ENCODE measurements around the gene PARP15. TPM values are rescaled to one million over a fixed set of nuclear protein-coding genes. Genes with fewer than 3 reads are reported as not detected.

Gene PARP15
- polyA plus RNA-seq, 1 donor (not counting 4 experiments of a cell fraction or from before 2014, with no cell fraction given), result 0.25 TPM

DNA sequence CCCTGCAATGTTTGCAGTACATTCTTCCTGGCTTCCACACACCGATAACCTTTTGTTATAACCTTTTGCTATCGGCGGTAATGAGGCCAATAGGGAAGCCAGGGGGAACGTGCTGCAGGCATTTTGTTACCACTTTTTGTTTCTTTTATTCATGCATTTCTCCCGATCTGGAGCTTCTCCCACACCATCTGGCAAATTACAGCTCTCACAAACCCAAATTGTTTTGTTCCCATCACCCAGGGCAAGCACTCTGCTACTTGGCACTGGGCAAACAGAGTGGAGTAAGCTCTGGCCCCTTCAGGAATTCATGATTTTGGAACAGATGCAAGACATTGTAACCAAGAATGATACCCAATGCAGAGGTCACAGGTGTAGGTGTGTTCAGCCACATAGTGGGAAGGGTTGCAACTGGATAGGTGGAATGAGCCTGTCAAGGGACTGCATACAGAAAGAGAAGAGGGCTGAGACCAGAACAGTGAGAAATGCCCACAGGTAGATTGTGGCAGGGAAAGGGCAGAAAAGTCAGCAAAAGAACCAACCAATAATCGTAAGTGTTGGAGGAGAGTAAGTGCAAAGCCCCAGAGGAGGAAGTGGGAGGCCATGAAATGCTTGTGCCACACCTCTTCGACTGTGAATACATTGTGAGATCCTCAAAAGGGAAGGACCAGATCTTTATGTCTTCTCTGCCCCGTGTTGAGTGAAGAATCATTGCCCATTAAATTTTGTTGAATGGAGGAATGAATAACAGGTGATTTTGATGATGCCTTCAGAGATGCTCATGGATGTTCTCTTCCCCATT lies 45.8 kb downstream of the PARP15 start:
- Histone ChIP-seq H3K36me3 (ENCODE audit: control insufficient read depth in 2 of 2, extremely low read depth in 1 of 2, insufficient read depth in 2 of 2, low read length in 2 of 2) (no peaks in the 10 kb centered on the region), H3K9ac (ENCODE audit: control insufficient read depth, extremely low read depth, insufficient read depth, low read length) (no peak overlapping the region), H3K9me3 (ENCODE audit: control insufficient read depth, low read depth, low read length) (no peaks in the 10 kb centered on the region), H3K4me2 (ENCODE audit: control insufficient read depth, extremely low read depth, insufficient read depth, low read depth, low read length) (no peak overlapping the region), H4K20me1 (ENCODE audit: control insufficient read depth, extremely low read depth, insufficient read depth, low read length) (no peaks in the 10 kb centered on the region), H3K4me1 (ENCODE audit: control insufficient read depth, extremely low read depth, insufficient read depth, low read length) (peaks cover 12% of the 10 kb centered on the region), H3K4me3 (ENCODE audit: control insufficient read depth in 2 of 3, extremely low read depth in 1 of 3, insufficient read depth in 2 of 3, low read depth in 1 of 3, low read length in 3 of 3) (no peak overlapping the region), H2AFZ (ENCODE audit: control insufficient read depth, low read length) (no peak overlapping the region), H3K27me3 (ENCODE audit: control insufficient read depth, extremely low read depth, insufficient read depth, low read length) (peaks cover 20% of the 10 kb centered on the region), H3K79me2 (ENCODE audit: control insufficient read depth, insufficient read depth, low read length) (no peaks in the 10 kb centered on the region), H3K9me1 (ENCODE audit: control insufficient read depth, extremely low read depth, insufficient read depth, low read length) (no peaks in the 10 kb centered on the region), H3K27ac (ENCODE audit: control insufficient read depth, insufficient read depth, low read length) (no peak overlapping the region)
- no peak for DNase-seq (ENCODE audit: low read depth, low spot score)
- dilution Hi-C loops (cut with MboI; ENCODE audit: extremely low pct_ligation_motif_present, low sequenced_read_pairs), result no loop called here
- TF ChIP-seq EZH2 (IDR thresholded peaks at IDR 0.05; ENCODE audit: low read length), result no peak
- TF ChIP-seq, protein P1, sequence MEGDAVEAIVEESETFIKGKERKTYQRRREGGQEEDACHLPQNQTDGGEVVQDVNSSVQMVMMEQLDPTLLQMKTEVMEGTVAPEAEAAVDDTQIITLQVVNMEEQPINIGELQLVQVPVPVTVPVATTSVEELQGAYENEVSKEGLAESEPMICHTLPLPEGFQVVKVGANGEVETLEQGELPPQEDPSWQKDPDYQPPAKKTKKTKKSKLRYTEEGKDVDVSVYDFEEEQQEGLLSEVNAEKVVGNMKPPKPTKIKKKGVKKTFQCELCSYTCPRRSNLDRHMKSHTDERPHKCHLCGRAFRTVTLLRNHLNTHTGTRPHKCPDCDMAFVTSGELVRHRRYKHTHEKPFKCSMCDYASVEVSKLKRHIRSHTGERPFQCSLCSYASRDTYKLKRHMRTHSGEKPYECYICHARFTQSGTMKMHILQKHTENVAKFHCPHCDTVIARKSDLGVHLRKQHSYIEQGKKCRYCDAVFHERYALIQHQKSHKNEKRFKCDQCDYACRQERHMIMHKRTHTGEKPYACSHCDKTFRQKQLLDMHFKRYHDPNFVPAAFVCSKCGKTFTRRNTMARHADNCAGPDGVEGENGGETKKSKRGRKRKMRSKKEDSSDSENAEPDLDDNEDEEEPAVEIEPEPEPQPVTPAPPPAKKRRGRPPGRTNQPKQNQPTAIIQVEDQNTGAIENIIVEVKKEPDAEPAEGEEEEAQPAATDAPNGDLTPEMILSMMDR (optimal IDR thresholded peaks at IDR 0.05 in 1 of 3, IDR thresholded peaks at IDR 0.05 in 1 of 3, conservative IDR thresholded peaks at IDR 0.05 in 1 of 3; ENCODE audit: extremely low read depth in 1 of 3, insufficient read depth in 2 of 3, low read length in 3 of 3), result no peak
- no peak for FAIRE-seq

DNA sequence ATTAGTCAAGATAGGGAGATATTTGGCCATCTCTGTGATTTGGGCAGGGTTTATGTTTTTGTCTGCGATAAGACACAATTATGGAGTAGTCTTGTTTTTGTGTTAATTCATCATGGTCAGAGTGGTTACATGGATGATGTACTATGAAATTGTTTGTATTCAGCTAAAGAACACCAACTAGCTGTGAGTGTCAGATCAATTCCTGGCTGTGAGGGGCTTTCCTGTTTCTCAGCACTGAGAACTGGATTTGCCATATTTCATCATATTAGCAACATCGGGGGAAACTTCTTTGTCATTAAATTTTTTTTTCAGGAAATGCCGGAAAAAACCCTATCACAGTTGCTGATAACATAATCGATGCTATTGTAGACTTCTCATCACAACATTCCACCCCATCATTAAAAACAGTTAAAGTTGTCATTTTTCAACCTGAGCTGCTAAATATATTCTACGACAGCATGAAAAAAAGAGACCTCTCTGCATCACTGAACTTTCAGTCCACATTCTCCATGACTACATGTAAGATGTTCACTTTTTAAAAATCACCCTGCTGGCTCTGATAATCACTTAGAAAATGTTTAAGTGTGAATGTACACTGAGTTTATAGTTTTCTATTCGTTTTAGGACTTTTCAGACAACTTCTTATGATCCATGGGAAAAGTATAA lies 49.2 kb downstream of the PARP15 start:
- H3K27ac ChIP-seq (ENCODE audit: control insufficient read depth, insufficient read depth, low read length), result no peak overlapping the region
- peaks cover 19% of the 10 kb centered on the region for H3K4me1 ChIP-seq (ENCODE audit: control insufficient read depth, extremely low read depth, insufficient read depth, low read length)
- dilution Hi-C loops (cut with MboI; ENCODE audit: extremely low pct_ligation_motif_present, low sequenced_read_pairs), result no loop called here
- FAIRE-seq (no peak), DNase-seq (ENCODE audit: low read depth, low spot score) (no peak)
- no peak overlapping the region for H3K4me3 ChIP-seq (ENCODE audit: control insufficient read depth in 2 of 3, extremely low read depth in 1 of 3, insufficient read depth in 2 of 3, low read depth in 1 of 3, low read length in 3 of 3)
- no peaks in the 10 kb centered on the region for H3K36me3 ChIP-seq (ENCODE audit: control insufficient read depth in 2 of 2, extremely low read depth in 1 of 2, insufficient read depth in 2 of 2, low read length in 2 of 2)
- H4K20me1 ChIP-seq (ENCODE audit: control insufficient read depth, extremely low read depth, insufficient read depth, low read length), result no peaks in the 10 kb centered on the region
- H3K9me3 ChIP-seq (ENCODE audit: control insufficient read depth, low read depth, low read length), result no peaks in the 10 kb centered on the region
- TF ChIP-seq, protein P1 (optimal IDR thresholded peaks at IDR 0.05 in 1 of 3, IDR thresholded peaks at IDR 0.05 in 1 of 3, conservative IDR thresholded peaks at IDR 0.05 in 1 of 3; ENCODE audit: extremely low read depth in 1 of 3, insufficient read depth in 2 of 3, low read length in 3 of 3), result no peak
- no peak for TF ChIP-seq EZH2 (IDR thresholded peaks at IDR 0.05; ENCODE audit: low read length)
- H3K27me3 ChIP-seq (ENCODE audit: control insufficient read depth, extremely low read depth, insufficient read depth, low read length), result peaks cover under 1% of the 10 kb centered on the region
- H2AFZ ChIP-seq (ENCODE audit: control insufficient read depth, low read length), result no peak overlapping the region
- H3K4me2 ChIP-seq (ENCODE audit: control insufficient read depth, extremely low read depth, insufficient read depth, low read depth, low read length), result no peak overlapping the region
- no peak overlapping the region for H3K9ac ChIP-seq (ENCODE audit: control insufficient read depth, extremely low read depth, insufficient read depth, low read length)
- H3K79me2 ChIP-seq (ENCODE audit: control insufficient read depth, insufficient read depth, low read length), result no peaks in the 10 kb centered on the region
- H3K9me1 ChIP-seq (ENCODE audit: control insufficient read depth, extremely low read depth, insufficient read depth, low read length), result no peaks in the 10 kb centered on the region

Measured in keratinocyte (primary cell).